HG03060 (cell line): ENCODE measurements around the gene ABHD17C.

Experiments used
- ATAC-seq: cut with Tn5 transposase; IDR thresholded peaks from one replicate; pipeline ENCODE4 v1.9.1; 2021; ENCODE audit warnings: low read depth, moderate number of reproducible peaks; ENCODE audit not compliant: unreplicated experiment

Gene ABHD17C

GRCh38 chr15:80722811-80723210 lies 27.7 kb downstream of the ABHD17C start:
- no peak for ATAC-seq

GRCh38 chr15:80727196-80727595 lies 32.1 kb downstream of the ABHD17C start:
- ATAC-seq = no peak

- ATAC-seq = no peak
Observed at GRCh38 chr15:80727596-80727995, 32.5 kb downstream of the ABHD17C start.

- no peak for ATAC-seq
Observed at GRCh38 chr15:80730387-80730786, 35.3 kb downstream of the ABHD17C start.

DNA sequence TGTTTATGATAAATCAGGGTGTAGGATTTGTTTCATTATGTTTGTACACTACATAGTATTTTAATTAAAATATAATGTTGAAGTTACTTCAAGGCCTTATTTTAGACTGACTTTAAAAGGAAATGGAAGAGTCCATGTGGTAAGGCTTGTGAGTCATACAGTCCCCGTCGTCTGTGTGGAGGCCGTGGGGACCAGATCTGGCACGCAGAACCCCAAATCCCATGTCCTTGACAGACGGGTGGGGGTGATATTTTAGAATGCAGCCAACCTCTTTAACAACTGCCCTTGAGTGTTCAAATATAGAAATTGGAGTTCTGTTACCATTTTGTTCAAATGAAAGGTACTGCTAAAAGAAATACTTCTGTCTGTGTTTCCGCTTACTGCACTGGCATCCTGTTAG lies 35.8 kb downstream of the ABHD17C start:
- ATAC-seq = no peak

GRCh38 chr15:80732167-80732566 lies 37.1 kb downstream of the ABHD17C start:
- ATAC-seq = no peak

DNA sequence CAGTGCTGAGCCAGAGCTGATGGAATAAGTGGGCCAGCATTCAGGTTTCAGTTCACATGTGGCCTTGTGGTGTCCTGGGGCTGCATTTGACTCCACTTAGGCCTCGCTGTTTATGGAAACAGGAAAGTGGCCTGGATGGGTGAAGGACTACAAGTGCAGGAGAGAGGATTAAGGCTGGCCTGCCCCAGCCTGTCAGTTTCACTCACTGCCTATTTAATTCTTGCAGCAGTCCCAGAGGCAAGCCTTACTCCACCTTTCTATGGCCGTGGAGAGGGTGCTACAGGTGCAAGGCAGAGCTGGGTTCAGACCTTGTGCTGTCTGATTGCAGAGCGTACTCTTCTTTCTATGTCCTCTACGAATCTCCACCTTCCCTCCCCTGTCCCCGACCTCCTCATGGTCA lies 37.7 kb downstream of the ABHD17C start:
- no peak for ATAC-seq

DNA sequence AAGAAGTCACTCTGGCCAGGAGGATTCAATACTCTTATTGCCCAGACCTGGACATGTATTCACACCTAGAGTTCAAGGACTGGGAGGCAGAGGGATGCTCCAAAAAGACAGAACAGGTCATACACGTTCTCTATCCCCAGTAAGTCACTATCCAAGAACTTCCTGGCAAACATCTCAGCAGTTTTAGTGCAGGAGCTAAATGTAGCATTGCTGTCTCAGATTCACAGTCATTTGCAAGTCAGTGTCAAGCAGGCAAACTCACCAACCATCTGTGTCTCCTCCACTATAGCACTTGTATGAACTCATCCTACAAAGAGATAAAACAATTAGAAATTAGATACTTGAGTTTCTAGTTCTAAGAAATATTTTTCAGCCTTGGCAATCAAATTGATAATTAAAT lies 38.4 kb downstream of the ABHD17C start:
- no peak for ATAC-seq

DNA sequence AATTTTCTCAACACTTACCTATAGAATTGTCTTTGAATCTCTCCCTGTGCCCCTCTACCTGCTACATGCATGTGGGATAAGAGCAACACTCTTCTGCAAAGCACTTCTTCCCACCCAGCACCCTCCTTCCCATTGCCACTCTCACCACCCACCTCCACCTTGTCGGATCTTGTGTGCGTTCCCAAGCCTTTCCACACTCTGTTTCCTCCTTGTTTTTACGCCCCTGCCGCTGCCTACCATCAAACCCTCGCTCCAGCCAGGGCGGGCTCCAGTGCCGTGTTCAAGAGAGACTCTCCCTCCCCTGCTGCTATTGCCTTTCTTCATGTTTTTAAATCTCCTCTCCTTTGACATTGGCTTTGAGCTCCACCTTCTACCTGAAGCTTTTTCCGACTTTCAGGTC lies 40.2 kb downstream of the ABHD17C start:
- ATAC-seq = no peak

DNA sequence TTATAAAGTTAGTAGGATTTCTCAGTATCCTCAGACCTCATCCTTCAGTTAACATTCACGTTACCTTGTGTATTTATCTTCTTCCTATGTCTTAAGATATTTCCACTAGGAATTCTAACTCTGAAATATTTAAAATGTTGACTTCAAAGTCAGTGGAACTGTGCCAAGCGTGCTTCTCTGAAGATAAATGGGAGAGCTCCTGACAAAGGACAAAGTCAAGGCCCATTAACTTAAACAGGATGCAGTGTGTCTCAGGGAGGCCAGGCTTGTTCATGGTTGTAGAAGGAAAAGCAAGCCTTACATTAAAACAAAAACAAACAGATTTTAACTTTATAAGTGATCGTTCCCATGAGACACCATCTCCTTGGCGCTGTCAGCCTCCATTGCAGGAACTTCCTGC lies 41.5 kb downstream of the ABHD17C start:
- ATAC-seq = no peak

GRCh38 chr15:80739919-80740318 lies 44.8 kb downstream of the ABHD17C start:
- no peak for ATAC-seq

DNA sequence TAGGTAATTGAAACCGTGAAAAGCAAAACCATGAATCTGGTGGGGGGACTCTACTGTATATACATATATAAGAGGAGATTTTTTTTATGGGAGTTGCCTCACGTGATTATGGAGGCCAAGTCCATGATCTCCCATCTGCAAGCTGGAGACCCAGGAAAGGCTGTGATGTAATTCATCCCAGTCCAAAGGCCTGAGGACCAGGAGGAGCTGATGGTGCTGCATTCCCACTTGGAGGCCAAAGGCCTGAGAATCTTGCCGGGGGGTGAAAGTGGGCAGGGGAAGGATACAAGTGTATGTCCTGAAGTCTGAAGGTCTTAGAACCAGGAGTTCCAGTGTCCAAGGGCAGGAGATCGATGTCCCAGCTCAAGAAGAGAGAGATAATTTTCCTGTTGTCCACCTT lies 47.0 kb downstream of the ABHD17C start:
- ATAC-seq = no peak

DNA sequence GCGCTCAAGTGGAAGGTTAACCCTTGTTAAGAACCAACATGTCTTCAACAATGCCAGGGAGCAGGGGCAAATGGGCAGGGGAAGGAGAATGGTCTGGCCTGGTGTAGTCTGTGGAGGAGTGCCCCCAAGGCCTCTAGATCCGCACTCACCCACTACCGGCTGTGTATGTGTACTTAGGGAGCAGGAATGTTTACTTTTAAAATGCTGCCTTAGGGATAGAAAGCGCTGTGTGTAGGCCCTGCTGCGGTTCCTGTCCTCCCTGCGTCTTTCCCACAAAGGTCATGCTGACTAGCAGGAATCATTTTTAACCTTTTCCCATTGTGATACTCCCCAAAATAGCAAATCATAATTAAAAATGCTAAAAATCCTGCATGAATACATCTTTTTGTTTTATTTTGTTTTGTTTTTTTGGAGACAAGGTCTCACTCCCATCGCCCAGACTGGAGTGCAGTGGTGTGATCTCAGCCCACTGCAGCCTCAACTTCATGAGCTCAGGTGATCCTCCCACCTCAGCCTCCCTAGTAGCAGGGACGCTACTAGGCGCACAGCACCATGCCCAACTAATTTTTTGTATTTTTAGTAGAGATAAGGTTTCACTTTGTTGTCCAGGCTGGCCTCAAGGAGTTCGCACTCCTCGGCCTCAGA lies 48.2 kb downstream of the ABHD17C start:
- no peak for ATAC-seq

DNA sequence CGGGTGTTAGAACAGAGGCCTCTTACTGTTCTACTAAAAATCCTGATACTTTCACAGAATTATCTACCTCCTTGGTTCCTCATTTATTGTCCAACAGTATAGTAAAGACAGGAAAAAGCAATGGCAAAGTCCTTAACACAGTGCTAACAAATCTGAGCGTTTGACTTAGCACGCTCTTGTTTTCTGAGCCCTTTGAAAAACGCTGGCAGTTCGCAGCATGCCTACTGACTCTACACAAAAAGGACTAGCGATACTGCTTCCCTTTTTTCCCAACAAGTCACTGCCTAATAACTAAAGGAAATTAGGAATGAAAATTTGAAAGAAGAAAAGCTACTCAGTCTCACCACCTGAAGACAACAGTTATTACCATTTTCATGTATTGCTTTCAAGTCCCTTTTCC lies 49.3 kb downstream of the ABHD17C start:
- no peak for ATAC-seq

GRCh38 chr15:80744826-80745225 lies 49.7 kb downstream of the ABHD17C start:
- ATAC-seq = no peak

GRCh38 chr15:80745888-80746287 lies 50.8 kb downstream of the ABHD17C start:
- ATAC-seq = no peak

DNA sequence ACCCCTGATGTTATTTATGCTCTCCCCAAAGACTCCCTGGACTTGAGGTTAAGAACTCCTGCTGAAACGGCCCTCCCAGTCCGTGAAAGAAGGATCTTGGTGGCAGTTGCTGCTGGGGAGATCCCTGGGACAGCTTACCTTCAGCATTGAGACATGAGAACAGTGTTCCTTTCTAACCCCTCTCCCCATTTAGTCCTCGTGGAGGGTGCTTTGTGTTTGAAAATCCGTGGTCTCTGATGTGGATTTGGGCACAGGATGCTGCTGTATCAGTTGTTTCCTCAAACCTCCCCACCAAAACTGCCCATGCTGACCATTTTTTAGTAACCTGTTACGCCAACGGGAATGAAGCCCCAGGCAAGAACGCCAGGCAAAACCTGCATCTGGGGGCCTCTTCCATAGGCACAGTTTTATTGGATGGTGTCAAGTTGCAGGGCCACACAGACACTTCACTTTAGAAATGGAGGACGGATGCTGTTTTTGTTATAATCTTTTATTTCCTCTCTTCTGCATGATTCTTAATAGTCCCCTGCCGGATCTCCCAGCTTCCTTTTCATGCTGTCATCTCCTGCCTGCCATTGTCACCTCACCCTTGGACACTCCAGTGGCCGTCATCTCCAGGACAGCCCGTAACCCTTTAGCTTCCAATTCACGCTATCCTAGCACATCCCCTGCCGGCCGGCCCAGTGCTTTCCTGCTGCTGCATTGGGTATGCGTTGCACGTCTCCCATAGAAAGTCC lies 52.4 kb downstream of the ABHD17C start:
- no peak for ATAC-seq

- no peak for ATAC-seq
Observed at GRCh38 chr15:80749589-80749988, 54.5 kb downstream of the ABHD17C start.

GRCh38 chr15:80750575-80750974 lies 55.5 kb downstream of the ABHD17C start:
- no peak for ATAC-seq

DNA sequence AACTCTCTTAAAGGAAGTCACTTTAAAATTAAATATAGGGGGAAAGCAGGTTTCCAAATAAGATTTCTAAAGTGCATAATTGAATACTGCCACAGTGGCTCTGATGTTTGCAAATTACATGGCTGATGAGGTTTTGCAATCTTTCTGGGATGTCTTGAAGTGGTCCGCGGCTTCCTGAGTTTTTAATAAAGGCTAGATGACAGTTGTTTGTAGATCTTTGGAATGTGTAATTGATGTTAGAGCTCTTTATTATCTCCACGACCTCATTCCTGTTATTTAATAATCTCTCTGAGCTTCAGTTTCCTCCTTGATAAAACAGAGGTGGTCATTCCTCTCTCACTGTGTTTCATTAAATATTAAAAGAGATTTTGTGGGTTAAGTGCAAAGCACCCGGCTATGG lies 57.1 kb downstream of the ABHD17C start:
- no peak for ATAC-seq

DNA sequence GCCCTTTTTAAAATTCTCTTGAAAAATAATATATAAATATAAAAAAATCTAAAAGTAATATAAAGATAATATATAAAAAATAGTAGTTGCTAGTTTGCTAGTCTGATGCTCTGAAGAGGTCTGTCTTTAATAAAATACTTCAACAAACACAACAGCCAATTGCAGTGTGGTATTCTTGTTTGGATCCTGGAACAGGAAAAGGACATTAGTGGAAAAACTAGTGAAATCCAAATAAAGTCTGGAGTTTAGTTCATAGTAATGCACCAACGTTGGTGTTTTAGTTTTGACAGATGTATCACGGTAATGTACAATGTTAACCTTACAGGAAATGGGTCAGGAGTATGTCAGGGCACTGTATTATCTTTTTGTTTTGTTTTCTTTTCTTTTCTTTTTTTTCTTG lies 58.1 kb downstream of the ABHD17C start:
- no peak for ATAC-seq

GRCh38 chr15:80754014-80754413 lies 58.9 kb downstream of the ABHD17C start:
- ATAC-seq = no peak
